Islet precursor cell (in vitro differentiated cells): ENCODE data around the gene PDE4D.
A peak's percentile ranks its signal among the peaks of the same experiment; 100 is the strongest.

Experiments
- DNase-seq: peaks from one replicate; pipeline ENCODE4 v3.0.0-alpha.2; 2018

PDE4D gene

GRCh38 chr5:59732301-59732700 is 161.2 kb downstream of the PDE4D start:
- DNase-seq, result no peak

DNA sequence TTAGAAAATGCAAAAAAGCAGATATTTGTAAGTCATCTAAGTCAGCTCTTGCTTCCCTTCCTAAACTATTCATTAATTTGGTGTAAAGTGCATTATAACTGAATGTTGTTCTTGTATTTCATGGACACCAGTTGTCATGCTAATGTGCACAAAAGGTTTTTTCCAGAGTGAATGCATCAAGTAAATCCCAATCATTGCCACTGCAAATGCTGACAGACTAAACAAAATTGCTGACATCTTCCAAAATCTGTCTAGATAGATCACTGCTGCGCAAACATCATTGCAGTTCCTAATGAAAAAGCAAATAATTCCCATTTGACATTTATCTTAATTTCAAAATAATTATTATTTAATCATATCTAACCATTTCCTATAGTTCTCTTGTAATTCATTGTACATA is 161.7 kb downstream of the PDE4D start:
- no peak for DNase-seq

- no peak for DNase-seq
Measured at GRCh38 chr5:59729820-59730219, 163.7 kb downstream of the PDE4D start.

DNA sequence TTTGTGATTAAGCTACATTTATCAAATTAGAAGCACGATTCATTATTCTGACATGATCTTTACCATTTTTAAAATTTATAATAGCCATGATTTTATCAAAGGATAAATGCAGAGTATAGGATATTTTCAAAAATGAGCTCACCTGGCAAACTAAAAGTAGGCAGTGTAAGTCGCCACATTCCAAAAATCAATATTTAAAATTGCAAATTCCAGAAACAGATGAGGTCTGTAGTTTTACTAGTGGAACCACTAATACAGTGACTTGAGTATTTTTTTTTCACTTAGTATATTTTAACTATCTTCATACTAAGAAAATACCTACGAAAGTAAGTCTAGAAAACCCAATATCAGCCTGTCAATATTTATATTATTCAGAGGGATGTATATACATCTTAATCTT is 164.2 kb downstream of the PDE4D start:
- DNase-seq, result no peak

DNA sequence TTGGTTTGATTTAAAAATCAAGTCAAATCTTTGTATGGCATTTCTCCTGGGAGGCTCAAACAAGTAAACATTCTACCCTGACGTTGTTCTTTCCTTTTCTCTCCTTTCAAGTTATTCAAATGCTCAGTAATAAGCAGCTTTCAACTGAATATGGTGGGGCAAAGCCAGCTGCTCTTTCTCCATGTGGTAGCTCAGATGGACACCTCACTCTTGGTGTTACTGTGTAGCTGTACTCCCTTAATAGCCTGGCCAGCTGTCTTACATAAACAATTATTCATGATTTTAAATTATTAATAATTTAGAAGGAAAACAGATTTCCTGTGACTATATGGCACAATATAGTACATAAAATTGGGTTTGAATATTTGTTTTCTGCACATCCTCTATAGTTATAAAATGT is 165.2 kb downstream of the PDE4D start:
- no peak for DNase-seq

GRCh38 chr5:59727186-59727585 is 166.3 kb downstream of the PDE4D start:
- DNase-seq, result no peak

DNA sequence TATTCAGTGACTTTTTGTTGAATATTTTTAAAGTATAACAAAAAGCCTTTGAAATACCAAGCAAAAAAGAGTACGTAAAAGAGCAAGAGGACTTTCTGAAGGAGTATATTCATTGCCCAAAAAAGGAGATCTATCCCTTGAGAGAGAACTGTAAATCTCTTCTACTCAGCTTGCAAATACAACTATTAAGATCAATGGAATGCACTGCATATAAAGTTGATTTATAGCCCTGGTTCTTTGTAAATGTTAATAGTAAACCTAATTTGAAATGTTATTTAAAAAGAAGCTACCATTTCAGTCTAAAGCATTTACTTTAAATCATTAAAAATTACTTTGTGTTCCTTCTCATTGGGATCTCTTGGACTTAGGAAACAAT is 168.1 kb downstream of the PDE4D start:
- DNase-seq, result no peak

- peak; percentile 60 for DNase-seq
Measured at GRCh38 chr5:59724482-59725391, 168.8 kb downstream of the PDE4D start.

DNA sequence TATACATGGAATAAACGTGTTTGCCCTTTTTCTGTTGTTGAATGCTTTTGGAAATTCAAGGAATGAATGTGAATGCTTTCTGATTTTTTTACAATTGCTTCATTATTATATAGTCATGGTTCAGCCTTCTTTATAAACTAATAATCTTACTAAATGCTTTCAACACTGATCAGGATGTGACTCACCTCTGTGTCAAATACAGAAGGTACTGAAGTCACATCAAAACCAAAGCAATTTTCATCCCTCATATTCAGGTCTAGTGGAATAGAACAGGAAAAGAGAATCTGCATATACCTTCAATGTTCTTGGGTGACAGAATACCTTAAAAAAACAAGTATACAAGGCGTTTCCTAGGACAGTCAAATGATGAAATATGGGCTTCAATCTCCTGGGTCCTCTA is 170.7 kb downstream of the PDE4D start:
- DNase-seq, result no peak

GRCh38 chr5:59721741-59722140 is 171.8 kb downstream of the PDE4D start:
- DNase-seq, result no peak

- DNase-seq, result no peak
Measured at GRCh38 chr5:59720063-59720462, 173.5 kb downstream of the PDE4D start.

DNA sequence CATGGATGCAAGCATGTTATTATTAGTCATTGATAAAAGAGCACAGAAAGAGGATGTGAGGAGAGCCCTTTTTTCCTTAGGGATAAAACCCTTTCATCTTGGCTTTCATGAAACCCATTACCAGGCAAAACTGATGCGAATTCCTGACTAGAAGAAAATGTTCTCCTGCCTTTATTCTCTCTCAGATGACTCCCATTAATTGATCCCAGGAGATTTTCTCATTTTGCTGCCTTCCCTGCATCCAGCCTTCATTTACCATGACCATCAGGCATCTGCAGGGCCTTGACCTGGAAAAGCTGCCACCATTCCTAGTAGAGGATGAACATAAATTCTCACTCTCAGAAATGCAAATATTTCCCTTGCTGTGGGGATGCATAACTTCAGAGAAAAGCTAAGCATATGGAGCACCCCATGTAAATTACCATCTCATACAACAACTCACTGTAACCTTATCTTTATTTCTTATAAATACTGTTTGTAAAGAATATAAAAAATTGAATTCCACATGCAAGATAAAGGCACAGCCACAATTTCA is 176.5 kb downstream of the PDE4D start:
- no peak for DNase-seq

DNA sequence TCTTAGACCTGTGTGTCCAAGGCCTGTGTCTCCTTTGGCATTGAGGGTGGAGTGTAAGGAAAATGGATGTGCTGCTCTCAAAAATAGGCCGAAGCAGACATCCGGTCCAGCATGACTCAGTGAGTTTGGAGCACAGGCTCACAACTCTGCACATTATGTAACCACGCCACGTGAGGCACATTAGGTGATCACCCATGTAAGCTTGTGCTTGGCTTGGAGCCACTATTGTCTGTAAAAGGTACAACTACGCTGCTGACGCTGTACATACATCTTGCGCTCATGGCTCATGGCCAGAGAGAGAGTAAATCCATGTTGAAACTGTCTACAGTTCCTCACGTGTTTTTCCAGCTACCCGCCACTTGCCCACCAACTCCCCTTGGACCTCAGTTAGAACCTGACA is 177.5 kb downstream of the PDE4D start:
- DNase-seq, result no peak

DNA sequence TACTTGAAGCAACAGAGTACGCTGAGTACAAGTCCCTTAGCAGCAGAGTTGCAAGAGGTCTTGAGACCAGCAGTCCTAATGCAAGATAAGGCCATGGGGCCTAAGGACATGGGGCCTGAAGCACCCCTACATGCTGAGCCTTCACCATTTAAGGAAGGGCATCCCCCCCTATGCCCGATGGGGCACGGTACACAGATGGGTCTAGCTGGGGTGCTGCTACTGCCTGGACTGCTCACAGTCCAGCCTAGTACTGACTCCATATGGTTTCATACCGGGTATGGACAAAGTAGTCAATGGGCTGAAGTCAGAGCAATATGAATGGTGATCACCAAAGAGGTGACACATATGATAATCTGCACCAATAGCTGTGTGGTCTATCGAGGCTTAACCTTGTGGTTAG is 178.3 kb downstream of the PDE4D start:
- DNase-seq, result no peak

- DNase-seq, result no peak
Measured at GRCh38 chr5:59713498-59713844, 180.1 kb downstream of the PDE4D start.

- DNase-seq, result no peak
Measured at GRCh38 chr5:59712836-59713497, 180.6 kb downstream of the PDE4D start.

- DNase-seq, result no peak
Measured at GRCh38 chr5:59711310-59711709, 182.2 kb downstream of the PDE4D start.

DNA sequence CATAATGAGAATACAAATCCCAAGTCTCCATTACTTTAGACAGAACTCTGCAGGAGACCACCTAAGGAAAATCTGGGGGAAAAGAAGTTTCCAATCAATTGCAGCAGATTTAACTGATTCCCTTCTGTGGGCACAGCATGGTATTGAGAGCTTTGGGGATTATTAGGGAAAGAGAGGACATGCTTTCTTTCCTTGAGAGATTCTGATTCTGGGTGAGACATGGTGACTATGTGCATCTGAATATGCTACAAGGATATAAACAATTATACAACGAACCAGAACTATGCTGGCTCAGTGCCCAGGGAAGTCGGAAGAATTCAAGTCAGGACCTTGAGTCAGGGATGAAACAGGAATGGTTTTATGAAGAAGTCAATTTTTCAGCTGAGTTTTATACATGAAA is 183.7 kb downstream of the PDE4D start:
- no peak for DNase-seq

- DNase-seq, result peak; percentile 54
Measured at GRCh38 chr5:59709346-59709821, 184.1 kb downstream of the PDE4D start.

GRCh38 chr5:59704936-59705335 is 188.6 kb downstream of the PDE4D start:
- DNase-seq, result no peak

DNA sequence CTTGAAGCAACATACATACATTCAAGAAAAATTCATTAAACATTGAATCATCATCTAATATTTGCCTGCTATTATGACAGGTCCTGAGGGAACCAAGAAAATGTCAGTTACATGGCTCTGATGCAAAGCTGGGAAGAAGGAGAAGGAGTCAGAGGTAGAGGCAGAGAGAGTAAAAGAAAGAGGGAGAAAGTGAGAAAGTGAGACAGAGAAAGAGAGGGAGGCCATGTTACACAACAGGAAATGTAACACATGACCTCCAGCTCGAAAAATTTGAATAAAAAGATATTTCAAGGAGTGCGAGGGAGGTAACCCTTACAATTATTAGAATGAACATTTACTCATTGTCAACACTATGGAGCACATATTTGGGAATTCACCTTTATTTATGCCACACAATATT is 189.7 kb downstream of the PDE4D start:
- no peak for DNase-seq

DNA sequence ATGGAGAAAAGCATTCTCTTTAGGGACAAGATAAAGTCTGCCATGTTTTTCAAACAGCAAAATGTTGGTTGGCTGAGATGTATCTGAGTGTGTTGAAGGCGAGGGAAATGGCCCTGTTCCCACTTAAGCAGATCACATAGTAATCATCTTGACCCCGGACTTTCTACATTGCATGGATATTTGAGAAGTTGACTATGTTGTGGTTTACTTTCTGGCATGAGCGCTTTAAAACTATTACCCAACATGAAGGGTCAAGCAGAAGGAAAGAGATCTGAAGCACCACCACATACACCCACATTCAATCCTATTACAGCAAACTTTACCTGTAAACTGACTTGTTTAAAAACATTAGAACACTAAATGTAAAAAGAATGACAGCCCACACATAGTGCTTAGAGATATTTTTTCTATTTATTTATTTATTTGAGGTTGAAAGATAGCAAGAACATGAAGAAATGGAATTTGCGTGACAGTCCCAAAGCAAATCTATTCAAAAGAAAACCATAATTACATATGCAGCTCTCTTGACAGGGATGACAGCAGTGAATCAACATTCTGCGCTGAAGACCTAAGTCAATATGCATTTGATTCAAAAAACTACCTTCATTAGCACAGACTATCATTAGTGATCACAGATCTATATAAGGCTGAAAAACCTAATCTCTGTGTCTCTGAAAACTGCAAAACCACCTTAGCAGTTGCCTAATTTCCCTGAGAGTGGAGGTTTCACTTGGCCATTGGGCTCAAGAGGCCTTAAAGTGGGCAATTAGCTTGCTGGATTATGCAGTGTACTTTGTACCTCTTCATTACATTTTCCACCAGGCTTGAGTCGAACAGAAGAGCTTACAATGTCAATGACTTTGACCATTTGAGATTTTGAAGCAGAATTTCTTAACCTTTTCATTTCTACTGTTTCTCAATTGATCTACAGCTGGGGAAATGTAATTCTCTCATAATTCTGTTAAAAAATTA is 195.0 kb downstream of the PDE4D start:
- DNase-seq, result no peak

- no peak for DNase-seq
Measured at GRCh38 chr5:59694411-59694810, 199.1 kb downstream of the PDE4D start.
